ENCODE measurements around the gene MICAL3.

Gene MICAL3

DNA sequence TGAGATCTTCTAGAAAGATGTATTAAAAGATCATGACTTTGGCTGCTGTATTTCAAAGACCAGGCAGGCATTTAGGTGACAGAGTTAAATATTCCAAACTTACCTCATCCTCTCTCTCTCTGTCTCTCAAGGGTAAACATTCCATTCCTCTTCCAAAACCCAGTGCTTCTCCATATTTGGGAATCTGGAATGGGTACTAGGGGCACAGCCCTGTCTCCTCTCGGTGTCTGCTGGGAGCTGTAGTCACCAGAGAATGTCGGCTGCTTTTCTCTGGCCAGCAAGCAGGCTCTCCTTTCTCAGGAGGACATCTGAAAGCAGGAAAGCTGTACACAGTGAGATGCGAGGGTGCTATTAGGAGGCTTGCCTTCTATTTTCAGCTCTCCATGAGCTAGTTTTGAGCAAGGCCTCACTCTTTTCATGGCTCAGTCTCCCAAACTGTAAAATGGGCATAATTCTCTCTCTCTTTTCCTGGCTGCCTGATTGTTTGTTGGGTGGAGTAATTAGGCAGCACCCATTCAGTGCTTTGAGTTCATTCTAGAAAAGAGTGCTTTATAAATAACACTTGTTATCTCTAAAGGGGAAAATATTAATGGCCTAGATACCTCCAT is 44.1 kb upstream of the MICAL3 start:
- WGBS (ENCODE audit: extremely low coverage, insufficient coverage, insufficient read length): no CpG with 5 or more reads among the region's 3 CpGs
- no peak overlapping the region for H3K9ac ChIP-seq (ENCODE audit: low read length)

DNA sequence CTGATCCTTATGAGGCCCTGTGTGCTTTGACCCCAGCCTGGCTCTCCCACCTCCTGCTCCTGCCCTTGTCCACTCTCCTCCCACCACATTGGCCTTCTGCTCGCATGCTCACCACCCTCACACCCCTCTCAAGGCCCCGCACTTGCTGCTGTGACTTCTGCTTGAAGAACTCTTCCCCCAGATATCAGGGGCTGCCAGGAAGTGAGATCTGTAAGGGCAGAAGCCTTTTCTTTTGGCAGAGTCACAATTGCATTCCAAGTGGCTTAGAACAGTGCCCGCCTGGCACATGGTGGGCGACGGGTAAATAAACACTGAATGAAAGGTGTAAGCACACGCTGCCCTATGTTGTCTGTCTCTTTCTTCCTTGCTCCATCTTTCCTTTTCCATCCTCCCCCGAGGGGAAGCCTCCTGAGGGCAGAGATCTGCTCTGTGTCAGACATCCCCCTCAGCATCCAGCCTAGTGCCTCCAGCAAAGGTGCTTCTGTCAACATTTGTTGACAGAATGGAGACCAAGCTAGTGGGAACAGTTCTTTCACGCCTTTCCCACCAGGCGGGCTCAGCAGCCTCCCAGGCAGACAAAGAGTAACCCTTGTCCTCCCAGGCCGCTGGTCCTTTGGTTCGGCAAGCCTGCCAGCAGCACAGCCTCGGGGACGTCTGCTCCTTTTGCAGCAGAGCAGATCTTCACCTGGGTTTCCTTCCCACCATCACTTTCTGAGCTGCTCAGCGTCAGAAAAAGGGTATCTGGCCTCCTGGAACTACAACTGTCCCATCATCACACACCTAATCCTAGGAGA is 43.4 kb upstream of the MICAL3 start:
- no CpG with 5 or more reads among the region's 14 CpGs for WGBS (ENCODE audit: extremely low coverage, insufficient coverage, insufficient read length)
- no peaks in the 10 kb centered on the region for H3K27me3 ChIP-seq (ENCODE audit: insufficient read depth, low read length)

More for the DNA sequence above, 44.1 kb upstream of the MICAL3 start:
- Histone ChIP-seq H4K12ac (ENCODE audit: low read depth, low read length) (no peak overlapping the region), H2AK5ac (ENCODE audit: low read length) (no peak overlapping the region), H3K14ac (ENCODE audit: low read length) (no peak overlapping the region), H3K4ac (ENCODE audit: low read depth, low read length) (no peak overlapping the region), H3K36me3 (ENCODE audit: control insufficient read depth in 1 of 2, insufficient read depth in 2 of 2, low read length in 2 of 2) (no peaks in the 10 kb centered on the region), H3K4me1 (ENCODE audit: control insufficient read depth in 1 of 2, insufficient read depth in 2 of 2, low read length in 2 of 2) (peaks cover 13 to 14% of the 10 kb centered on the region in 2 experiments), H3K79me1 (ENCODE audit: low read length) (peaks cover 5% of the 10 kb centered on the region), H3K18ac (ENCODE audit: low read length) (no peak overlapping the region), H4K8ac (ENCODE audit: low read depth, low read length) (no peak overlapping the region), H2BK5ac (ENCODE audit: low read depth, low read length, poor library complexity) (no peak overlapping the region), H3K9me3 (ENCODE audit: insufficient read depth, low read depth, low read length) (peaks cover 1% of the 10 kb centered on the region), H3K79me2 (ENCODE audit: control insufficient read depth, insufficient read depth, low read length, poor library complexity) (no peaks in the 10 kb centered on the region), H2BK120ac (ENCODE audit: insufficient read depth, low read length, poor library complexity) (no peak overlapping the region), H3K4me3 (ENCODE audit: low read depth, low read length) (no peak overlapping the region), H2AFZ (ENCODE audit: insufficient read depth, low read length, poor library complexity) (no peak overlapping the region), H3K23ac (ENCODE audit: low read length) (no peak overlapping the region), H3K27me3 (ENCODE audit: insufficient read depth, low read length) (no peaks in the 10 kb centered on the region), H3K27ac (ENCODE audit: low read depth, low read length) (peak overlapping the region; percentile 44), H3K4me2 (ENCODE audit: low read length) (no peak overlapping the region), H4K91ac (ENCODE audit: low read depth, low read length) (no peak overlapping the region), H2BK12ac (ENCODE audit: low read length) (peak overlapping the region; percentile 35)
- DNase-seq: peak in 1 of 2 donors; percentile 42

DNA sequence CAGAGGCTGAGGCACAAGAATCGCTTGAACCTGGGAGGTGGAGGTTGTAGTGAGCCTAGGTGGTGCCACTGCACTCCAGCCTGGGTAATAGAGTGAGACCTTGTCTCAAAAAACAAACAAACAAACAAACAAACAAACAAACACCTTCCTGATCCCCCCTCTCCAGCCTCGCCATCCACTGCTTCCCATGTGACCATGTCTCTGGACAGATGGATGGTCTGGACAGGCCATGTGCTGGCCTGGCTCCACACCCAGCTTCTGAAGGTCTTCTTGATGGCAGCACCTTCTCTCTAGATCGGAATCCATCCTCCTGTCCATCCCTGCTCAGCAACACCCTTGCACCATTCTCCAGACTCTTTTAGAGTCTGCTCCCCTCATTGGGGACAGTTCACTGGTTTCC is 42.8 kb upstream of the MICAL3 start:
- H2BK120ac ChIP-seq (ENCODE audit: insufficient read depth, low read length, poor library complexity): no peak overlapping the region
- peaks cover 5% of the 10 kb centered on the region for H3K79me1 ChIP-seq (ENCODE audit: low read length)
- H3K4ac ChIP-seq (ENCODE audit: low read depth, low read length): no peak overlapping the region
- peaks cover 13 to 21% of the 10 kb centered on the region in 2 experiments for H3K4me1 ChIP-seq (ENCODE audit: control insufficient read depth in 1 of 2, insufficient read depth in 2 of 2, low read length in 2 of 2)
- H3K9ac ChIP-seq (ENCODE audit: low read length): no peak overlapping the region
- no peak for DNase-seq
- H2AFZ ChIP-seq (ENCODE audit: insufficient read depth, low read length, poor library complexity): no peak overlapping the region
- no peak overlapping the region for H4K12ac ChIP-seq (ENCODE audit: low read depth, low read length)
- no peak overlapping the region for H2AK5ac ChIP-seq (ENCODE audit: low read length)
- H3K27ac ChIP-seq (ENCODE audit: low read depth, low read length): no peak overlapping the region
- H3K27me3 ChIP-seq (ENCODE audit: insufficient read depth, low read length): no peaks in the 10 kb centered on the region
- H3K9me3 ChIP-seq (ENCODE audit: insufficient read depth, low read depth, low read length): peaks cover 1% of the 10 kb centered on the region
- H3K18ac ChIP-seq (ENCODE audit: low read length): no peak overlapping the region
- WGBS (ENCODE audit: extremely low coverage, insufficient coverage, insufficient read length): no CpG with 5 or more reads among the region's 3 CpGs
- H3K23ac ChIP-seq (ENCODE audit: low read length): no peak overlapping the region
- H3K36me3 ChIP-seq (ENCODE audit: control insufficient read depth in 1 of 2, insufficient read depth in 2 of 2, low read length in 2 of 2): no peaks in the 10 kb centered on the region
- no peak overlapping the region for H2BK12ac ChIP-seq (ENCODE audit: low read length)
- H3K14ac ChIP-seq (ENCODE audit: low read length): no peak overlapping the region
- H4K8ac ChIP-seq (ENCODE audit: low read depth, low read length): no peak overlapping the region
- no peaks in the 10 kb centered on the region for H3K79me2 ChIP-seq (ENCODE audit: control insufficient read depth, insufficient read depth, low read length, poor library complexity)
- H3K4me3 ChIP-seq (ENCODE audit: low read depth, low read length): no peak overlapping the region
- H3K4me2 ChIP-seq (ENCODE audit: low read length): no peak overlapping the region
- H4K91ac ChIP-seq (ENCODE audit: low read depth, low read length): no peak overlapping the region
- no peak overlapping the region for H2BK5ac ChIP-seq (ENCODE audit: low read depth, low read length, poor library complexity)

More for the DNA sequence above, 43.4 kb upstream of the MICAL3 start:
- Histone ChIP-seq H3K36me3 (ENCODE audit: control insufficient read depth in 1 of 2, insufficient read depth in 2 of 2, low read length in 2 of 2) (no peaks in the 10 kb centered on the region), H2BK5ac (ENCODE audit: low read depth, low read length, poor library complexity) (no peak overlapping the region), H3K79me2 (ENCODE audit: control insufficient read depth, insufficient read depth, low read length, poor library complexity) (no peaks in the 10 kb centered on the region), H4K8ac (ENCODE audit: low read depth, low read length) (no peak overlapping the region), H3K4ac (ENCODE audit: low read depth, low read length) (no peak overlapping the region), H2AK5ac (ENCODE audit: low read length) (no peak overlapping the region), H3K9ac (ENCODE audit: low read length) (no peak overlapping the region), H2AFZ (ENCODE audit: insufficient read depth, low read length, poor library complexity) (no peak overlapping the region), H3K23ac (ENCODE audit: low read length) (no peak overlapping the region), H4K91ac (ENCODE audit: low read depth, low read length) (peak overlapping the region; percentile 8), H3K4me3 (ENCODE audit: low read depth, low read length) (no peak overlapping the region), H3K4me1 (ENCODE audit: control insufficient read depth in 1 of 2, insufficient read depth in 2 of 2, low read length in 2 of 2) (peaks cover 13 to 21% of the 10 kb centered on the region in 2 experiments), H4K12ac (ENCODE audit: low read depth, low read length) (no peak overlapping the region), H2BK120ac (ENCODE audit: insufficient read depth, low read length, poor library complexity) (no peak overlapping the region), H2BK12ac (ENCODE audit: low read length) (no peak overlapping the region), H3K4me2 (ENCODE audit: low read length) (no peak overlapping the region), H3K27ac (ENCODE audit: low read depth, low read length) (peak overlapping the region; percentile 44), H3K14ac (ENCODE audit: low read length) (peak overlapping the region; percentile 7), H3K9me3 (ENCODE audit: insufficient read depth, low read depth, low read length) (peaks cover 1% of the 10 kb centered on the region), H3K79me1 (ENCODE audit: low read length) (peaks cover 5% of the 10 kb centered on the region), H3K18ac (ENCODE audit: low read length) (peak overlapping the region; percentile 3)
- no peak for DNase-seq

DNA sequence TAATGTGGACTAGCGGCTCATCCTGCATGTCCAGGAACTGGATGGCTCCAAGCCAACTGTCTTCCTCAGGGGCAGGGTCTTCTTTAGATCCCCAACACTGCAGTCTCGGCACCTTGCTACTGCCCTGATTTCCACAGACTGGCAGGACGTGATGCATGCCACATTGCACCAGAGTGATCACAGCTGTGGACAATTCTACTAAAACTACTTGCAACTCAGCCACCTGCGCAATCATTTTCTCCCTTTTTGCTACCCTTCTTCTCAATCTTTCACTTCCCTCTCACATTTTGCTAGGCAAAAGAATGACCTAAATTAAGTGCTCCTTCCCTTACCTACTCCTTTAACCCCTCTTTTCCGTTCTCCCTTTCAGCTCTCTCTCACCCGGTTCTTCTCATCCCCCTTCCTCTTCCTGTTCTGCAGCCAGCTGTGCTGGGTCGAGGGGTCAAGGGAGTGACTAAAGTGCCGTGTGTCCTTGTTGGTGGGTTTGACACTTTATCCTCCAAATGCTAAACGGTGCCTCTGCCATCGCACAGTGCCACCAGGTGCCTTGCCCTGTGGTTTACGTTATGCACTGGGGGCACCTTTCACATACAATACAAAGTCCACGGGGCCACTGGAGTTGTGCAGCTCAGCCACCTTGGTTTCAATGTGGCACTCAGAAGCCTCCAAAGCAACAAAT is 42.0 kb upstream of the MICAL3 start:
- Histone ChIP-seq H3K4me1 (ENCODE audit: control insufficient read depth in 1 of 2, insufficient read depth in 2 of 2, low read length in 2 of 2) (peaks cover 13 to 21% of the 10 kb centered on the region in 2 experiments), H3K4me2 (ENCODE audit: low read length) (no peak overlapping the region), H2BK12ac (ENCODE audit: low read length) (no peak overlapping the region), H3K27ac (ENCODE audit: low read depth, low read length) (no peak overlapping the region), H3K4me3 (ENCODE audit: low read depth, low read length) (no peak overlapping the region), H2BK120ac (ENCODE audit: insufficient read depth, low read length, poor library complexity) (no peak overlapping the region), H3K23ac (ENCODE audit: low read length) (no peak overlapping the region), H3K36me3 (ENCODE audit: control insufficient read depth in 1 of 2, insufficient read depth in 2 of 2, low read length in 2 of 2) (no peaks in the 10 kb centered on the region), H3K14ac (ENCODE audit: low read length) (no peak overlapping the region), H4K8ac (ENCODE audit: low read depth, low read length) (no peak overlapping the region), H2AFZ (ENCODE audit: insufficient read depth, low read length, poor library complexity) (no peak overlapping the region), H4K91ac (ENCODE audit: low read depth, low read length) (no peak overlapping the region), H3K9ac (ENCODE audit: low read length) (no peak overlapping the region), H3K79me2 (ENCODE audit: control insufficient read depth, insufficient read depth, low read length, poor library complexity) (no peaks in the 10 kb centered on the region), H4K12ac (ENCODE audit: low read depth, low read length) (no peak overlapping the region), H3K27me3 (ENCODE audit: insufficient read depth, low read length) (no peaks in the 10 kb centered on the region), H3K18ac (ENCODE audit: low read length) (no peak overlapping the region), H2BK5ac (ENCODE audit: low read depth, low read length, poor library complexity) (no peak overlapping the region), H3K79me1 (ENCODE audit: low read length) (peaks cover 5% of the 10 kb centered on the region), H3K9me3 (ENCODE audit: insufficient read depth, low read depth, low read length) (peaks cover 1% of the 10 kb centered on the region), H2AK5ac (ENCODE audit: low read length) (no peak overlapping the region), H3K4ac (ENCODE audit: low read depth, low read length) (no peak overlapping the region)
- DNase-seq: no peak
- 100% methylated on average over 2 of the region's 12 CpGs for WGBS (ENCODE audit: extremely low coverage, insufficient coverage, insufficient read length)
